Suppressor macrophage (primary cell): Measurements from ENCODE around the gene ATRNL1.

Source experiments
- DNase-seq, 4 experiments: peaks; one replicate each; pipeline ENCODE4 v3.0.0-alpha.2; 2020 to 2022

Gene ATRNL1

DNA sequence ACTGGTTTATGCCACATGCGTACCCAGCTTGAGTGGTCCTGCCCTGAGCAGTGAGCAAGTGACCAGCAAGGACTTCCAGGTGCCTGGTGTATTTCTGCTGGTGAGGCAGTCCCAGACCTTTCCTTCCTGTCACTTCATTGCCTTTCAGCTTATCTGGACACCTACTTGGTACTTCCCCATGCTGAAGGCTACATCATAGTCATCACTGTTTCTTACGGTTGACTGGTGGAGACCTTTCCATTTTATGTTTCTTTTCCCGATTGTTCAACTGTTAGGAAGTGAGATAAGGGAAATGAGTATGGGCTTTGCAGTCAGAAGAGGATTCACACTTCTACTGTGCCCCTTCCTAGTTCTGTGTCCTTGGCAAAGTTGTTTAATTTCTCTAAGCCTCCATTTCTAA is 821.3 kb downstream of the ATRNL1 start:
- DNase-seq, result no peak

- no peak for DNase-seq
Observed at GRCh38 chr10:115915429-115915828, 822.3 kb downstream of the ATRNL1 start.

DNA sequence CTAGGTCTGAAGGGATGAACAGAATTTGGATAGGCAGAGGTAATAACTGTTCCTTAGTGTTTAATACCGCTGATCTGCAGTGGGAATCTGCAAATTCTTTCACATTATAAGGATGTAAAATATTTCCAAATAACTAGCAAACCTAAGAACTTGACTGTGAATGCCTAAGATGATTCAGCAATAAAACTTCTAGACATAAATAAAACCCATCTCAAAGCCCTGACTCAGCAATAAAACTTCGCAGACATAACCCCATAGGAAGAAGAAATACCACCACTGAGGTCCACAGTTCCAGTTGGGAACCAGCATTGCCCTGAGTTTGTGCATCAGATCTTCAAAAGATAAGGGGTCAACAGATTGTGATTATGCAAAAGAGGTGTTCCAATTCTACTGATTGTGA is 825.6 kb downstream of the ATRNL1 start:
- no peak for DNase-seq

DNA sequence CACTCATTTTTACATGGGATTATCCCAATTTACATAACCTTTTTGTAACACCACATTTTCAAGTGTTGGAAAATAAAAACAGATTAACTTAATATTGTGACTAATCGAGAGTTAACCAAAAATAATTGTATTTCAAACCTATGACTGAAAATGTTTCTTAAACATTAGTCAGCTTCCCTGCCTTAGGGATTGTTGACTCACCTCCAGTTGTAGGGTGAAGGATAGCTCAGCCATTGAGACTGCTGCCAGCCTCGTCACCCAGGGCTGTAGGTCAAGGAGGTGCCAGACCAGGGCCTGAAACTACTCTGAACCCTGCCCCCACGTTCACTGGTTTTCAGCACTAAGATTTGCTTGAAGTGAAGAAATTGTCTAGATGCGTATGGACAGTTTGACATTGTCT is 828.6 kb downstream of the ATRNL1 start:
- no peak for DNase-seq

- DNase-seq, result no peak
Observed at GRCh38 chr10:115931309-115931708, 838.1 kb downstream of the ATRNL1 start.

DNA sequence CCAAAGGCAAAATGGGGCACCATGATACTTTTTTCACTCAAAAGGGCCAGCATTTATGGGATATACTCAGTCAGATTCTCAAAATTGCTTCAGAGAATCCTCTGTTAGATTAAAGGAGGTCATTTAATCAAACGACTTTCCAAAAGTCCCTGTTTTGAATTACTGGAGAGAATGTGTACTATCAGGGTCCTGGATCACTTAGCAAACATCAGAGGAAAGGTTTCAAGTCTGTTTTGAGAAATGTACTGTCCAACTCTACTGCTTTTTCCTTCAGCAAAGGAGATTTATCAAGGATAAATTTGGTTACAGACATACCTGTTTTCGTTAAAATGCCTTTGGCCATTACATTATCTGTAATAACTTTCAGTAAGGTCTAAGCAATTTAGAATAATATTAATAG is 838.9 kb downstream of the ATRNL1 start:
- DNase-seq, result no peak

GRCh38 chr10:115933098-115933497 is 839.9 kb downstream of the ATRNL1 start:
- DNase-seq, result no peak

GRCh38 chr10:115935731-115936130 is 842.6 kb downstream of the ATRNL1 start:
- no peak for DNase-seq

GRCh38 chr10:115936926-115937767 is 844.0 kb downstream of the ATRNL1 start:
- no peak for DNase-seq

- no peak for DNase-seq
Observed at GRCh38 chr10:115937768-115938056, 844.5 kb downstream of the ATRNL1 start.

DNA sequence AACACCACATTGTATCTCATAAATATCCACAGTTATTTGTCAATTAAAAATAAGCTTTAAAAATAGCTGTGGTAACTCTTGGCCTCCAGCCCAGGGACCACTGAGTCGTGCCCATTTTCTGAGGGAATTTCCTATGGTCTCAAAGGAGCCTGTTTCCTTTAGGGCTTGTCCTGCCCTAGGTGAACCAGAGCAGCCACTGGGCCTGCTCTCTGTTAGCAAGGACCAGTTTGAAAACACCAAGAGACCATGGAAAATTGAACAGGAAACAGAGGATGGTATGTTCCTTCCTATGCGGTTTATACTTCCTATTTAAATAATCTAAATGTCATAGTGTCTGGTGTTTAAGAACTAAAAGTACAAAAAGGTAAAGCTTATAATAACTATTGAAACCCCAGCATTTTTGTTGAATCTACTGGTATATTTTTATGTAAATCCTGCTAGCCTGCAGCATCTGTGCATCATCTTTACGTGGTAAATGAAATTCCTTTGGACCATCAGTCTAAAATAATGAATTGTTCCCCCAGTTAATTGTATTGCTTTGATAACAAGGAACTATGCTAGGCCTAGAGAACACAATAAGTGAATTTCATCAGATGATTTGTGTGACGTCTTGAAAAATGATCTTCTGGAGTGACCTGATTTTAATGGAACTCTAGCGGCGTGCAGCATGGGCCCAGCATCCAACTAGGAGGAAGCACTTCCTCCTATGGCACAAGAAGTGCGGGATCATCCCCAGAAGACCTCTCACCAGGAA is 846.1 kb downstream of the ATRNL1 start:
- no peak for DNase-seq

GRCh38 chr10:115941361-115941771 is 848.2 kb downstream of the ATRNL1 start:
- DNase-seq, result no peak

DNA sequence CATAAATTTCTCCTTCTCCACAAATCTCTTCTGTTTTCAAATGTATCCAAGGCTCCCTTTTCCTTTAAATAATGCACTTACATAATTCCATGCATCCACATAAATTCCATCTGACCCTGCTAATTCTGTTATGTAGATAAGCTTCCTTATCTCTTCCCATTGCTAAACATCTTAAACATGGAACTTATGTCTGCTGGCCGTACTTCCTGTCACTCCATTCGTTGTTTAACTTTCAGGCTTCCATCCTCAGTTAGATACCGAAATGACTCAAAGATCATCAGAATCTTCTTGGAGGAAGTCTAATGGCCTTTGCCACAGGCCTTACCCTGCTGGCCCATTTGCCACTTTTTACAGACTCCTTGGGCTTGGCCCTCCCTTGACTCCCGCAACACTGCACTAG is 848.9 kb downstream of the ATRNL1 start:
- no peak for DNase-seq

DNA sequence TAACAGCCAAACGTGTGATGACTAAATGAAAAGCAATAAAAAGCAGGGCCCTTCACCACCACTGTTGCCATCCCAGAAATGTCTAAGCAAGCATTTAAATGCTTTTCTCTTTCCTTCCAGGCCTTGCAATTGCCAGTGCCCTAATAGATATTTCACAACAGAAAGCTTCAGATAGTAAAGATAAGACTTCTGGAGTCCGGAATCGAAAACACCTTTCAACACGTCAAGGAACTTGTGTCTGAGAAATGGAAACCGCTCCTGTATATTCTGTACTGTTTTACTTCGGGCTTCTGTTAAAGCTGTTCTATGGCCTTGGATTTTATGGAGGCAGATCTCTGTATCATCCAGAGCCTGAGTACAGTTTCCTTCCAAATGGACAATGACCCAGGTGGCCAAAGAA is 851.4 kb downstream of the ATRNL1 start:
- DNase-seq, result no peak

GRCh38 chr10:115945701-115946445 is 852.7 kb downstream of the ATRNL1 start:
- DNase-seq, result no peak

GRCh38 chr10:115947104-115947503 is 853.9 kb downstream of the ATRNL1 start:
- DNase-seq, result no peak

DNA sequence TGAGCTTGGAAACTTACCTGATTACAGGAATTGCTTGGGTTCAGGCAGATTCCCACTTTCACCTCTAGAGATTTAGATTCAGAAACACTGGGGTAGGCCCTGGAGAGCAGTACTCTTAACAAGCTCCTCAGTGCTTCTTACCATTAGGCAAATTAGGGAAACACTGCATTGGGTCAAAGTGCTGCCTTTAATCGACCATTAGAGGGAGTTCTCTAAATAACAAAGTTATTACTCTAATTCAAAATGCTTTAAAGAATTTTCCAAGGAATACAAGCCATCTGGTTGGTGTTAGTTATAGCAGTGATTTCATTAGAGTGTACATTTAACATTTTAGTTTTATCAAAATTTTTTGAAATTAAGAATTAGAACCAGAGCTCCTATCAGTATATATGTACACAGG is 855.3 kb downstream of the ATRNL1 start:
- no peak for DNase-seq

GRCh38 chr10:115949282-115949844 is 856.2 kb downstream of the ATRNL1 start:
- no peak for DNase-seq

GRCh38 chr10:115950320-115950719 is 857.2 kb downstream of the ATRNL1 start:
- DNase-seq, result no peak

DNA sequence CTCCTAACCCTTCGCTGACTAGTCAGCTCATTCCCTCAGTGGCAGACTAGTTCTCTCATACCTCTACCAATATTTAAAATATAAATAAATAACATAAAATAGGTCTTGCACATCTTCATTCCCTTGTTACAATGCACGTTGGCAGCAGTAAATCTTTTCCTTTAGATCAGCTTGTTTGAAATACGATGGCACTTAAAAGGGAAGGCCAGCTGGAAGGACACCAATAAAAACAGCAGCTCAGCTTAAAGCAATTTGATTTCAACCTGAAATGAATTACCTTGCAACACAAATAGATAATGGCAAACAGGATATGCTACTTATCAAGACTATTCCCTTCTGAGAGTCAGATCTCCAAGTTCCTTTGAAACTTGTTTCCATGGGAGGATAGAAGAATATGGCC is 858.1 kb downstream of the ATRNL1 start:
- no peak for DNase-seq

- DNase-seq, result no peak
Observed at GRCh38 chr10:115953281-115953680, 860.1 kb downstream of the ATRNL1 start.

GRCh38 chr10:115953968-115954367 is 860.8 kb downstream of the ATRNL1 start:
- DNase-seq, result no peak
